Smooth muscle cell (in vitro differentiated cells): Measurements from ENCODE around the gene AGBL1. TPM values are rescaled to one million over a fixed set of nuclear protein-coding genes. Genes with fewer than 3 reads are reported as not detected.

Source experiments
- DNase-seq: peaks from one replicate; lab custom pipeline; 2025; ENCODE audit not compliant: unreplicated experiment; lab: John Stamatoyannopoulos, UW
- H2AFZ ChIP-seq: fragments of 200-600 bp; sonication (generic); 2 replicates; pipeline ENCODE4 v1.6.0; 2016; ENCODE audit warnings: antibody characterized with exemption, low read depth, mild to moderate bottlenecking
- H3F3A ChIP-seq: fragments of 200-600 bp; sonication (generic); 2 replicates; pipeline ENCODE4 v1.6.0; 2017; ENCODE audit warnings: antibody characterized with exemption, low read depth
- H3K27ac ChIP-seq: fragments of 200-600 bp; sonication (generic); 2 replicates; pipeline ENCODE4 v1.5.1; 2016; ENCODE audit warnings: low read depth, mild to moderate bottlenecking
- H3K27me3 ChIP-seq: fragments of 200-600 bp; sonication (generic); 2 replicates; pipeline ENCODE4 v1.6.1; 2016; ENCODE audit warnings: low read depth, mild to moderate bottlenecking
- H3K36me3 ChIP-seq: fragments of 200-600 bp; sonication (generic); 2 replicates; pipeline ENCODE4 v1.5.1; 2016; ENCODE audit warnings: low read depth
- H3K4me1 ChIP-seq: fragments of 200-600 bp; sonication (generic); 2 replicates; pipeline ENCODE4 v1.5.1; 2016; ENCODE audit warnings: low read depth
- H3K4me2 ChIP-seq: fragments of 200-600 bp; sonication (generic); 2 replicates; pipeline ENCODE4 v1.6.0; 2016; ENCODE audit warnings: mild to moderate bottlenecking
- H3K4me3 ChIP-seq: fragments of 200-600 bp; sonication (generic); 2 replicates; pipeline ENCODE4 v1.5.1; 2016; ENCODE audit warnings: mild to moderate bottlenecking
- H3K79me2 ChIP-seq: fragments of 200-600 bp; sonication (generic); 2 replicates; pipeline ENCODE4 v1.6.0; 2016; ENCODE audit warnings: low read depth, mild to moderate bottlenecking
- H3K9ac ChIP-seq: fragments of 200-600 bp; sonication (generic); 2 replicates; pipeline ENCODE4 v1.6.0; 2016; ENCODE audit warnings: low read depth
- H3K9me3 ChIP-seq: fragments of 200-600 bp; sonication (generic); replicated peaks from 2 replicates; pipeline ENCODE4 v1.5.1; 2016; ENCODE audit warnings: low read depth
- H4K20me1 ChIP-seq: fragments of 200-600 bp; sonication (generic); 2 replicates; pipeline ENCODE4 v1.6.0; 2016; ENCODE audit warnings: low read depth
- WGBS: methylation state at CpG from one replicate; pipeline ENCODE4 v1.1.7; 2016; ENCODE audit warnings: low lambda C conversion rate; 5-methylcytosine and 5-hydroxymethylcytosine counted together
- polyA plus RNA-seq: library from polyadenylated mRNA; unstranded; fragments of >200 nt; fragmentation: Nextera tagmentation; extraction: Ambion mirVana; gene quantifications from 2 replicates; pipeline ENCODE4 v1.2.1, GENCODE V29; 2016
- total RNA-seq: library from RNA; depleted of rRNA; stranded (reverse); fragments of >200 nt; gene quantifications from 2 replicates; pipeline ENCODE4 v1.2.3, GENCODE V29; 2014
- TF ChIP-seq, protein P1 (sequence below): fragments of 200-600 bp; sonication (generic); IDR thresholded peaks from 2 replicates; pipeline ENCODE4 v1.5.1; 2017; ENCODE audit warnings: borderline replicate concordance, mild to moderate bottlenecking, antibody characterized with exemption; ENCODE audit not compliant: insufficient read depth, poor library complexity, severe bottlenecking

AGBL1 gene
- total and polyA plus RNA-seq, 2 experiments from 2014 or later, result not detected

DNA sequence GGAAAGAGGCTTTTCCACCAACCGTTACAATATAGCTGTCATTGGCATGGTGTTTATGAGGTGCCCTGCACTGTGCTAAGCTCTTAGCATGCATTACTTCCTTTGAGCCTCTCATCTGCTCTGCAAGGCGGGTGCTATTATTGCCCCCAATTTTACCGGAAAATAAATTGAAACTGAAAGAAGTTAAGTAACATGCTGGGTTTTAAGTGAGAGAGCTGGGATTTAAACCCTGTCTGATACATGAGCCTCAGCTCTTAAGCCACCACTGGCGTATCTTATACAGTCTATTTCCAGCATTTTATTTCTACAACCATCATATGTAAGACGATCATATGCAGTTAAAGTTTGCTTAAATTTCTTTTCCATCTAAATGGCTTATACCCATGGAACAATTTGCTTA, 81.6 kb downstream of the AGBL1 start:
- Histone ChIP-seq H3K27ac (no peak overlapping the region), H3K9ac (no peak overlapping the region), H3K4me3 (no peak overlapping the region), H3K79me2 (no peaks in the 10 kb centered on the region), H2AFZ (no peak overlapping the region), H3K27me3 (no peaks in the 10 kb centered on the region), H4K20me1 (no peaks in the 10 kb centered on the region), H3K4me2 (no peak overlapping the region), H3K36me3 (no peaks in the 10 kb centered on the region), H3K9me3 (no peaks in the 10 kb centered on the region), H3K4me1 (peaks cover 5% of the 10 kb centered on the region), H3F3A (peaks cover 12% of the 10 kb centered on the region)
- 46% methylated on average over 5 of the region's 5 CpGs for WGBS
- no peak for DNase-seq
- TF ChIP-seq, protein P1, sequence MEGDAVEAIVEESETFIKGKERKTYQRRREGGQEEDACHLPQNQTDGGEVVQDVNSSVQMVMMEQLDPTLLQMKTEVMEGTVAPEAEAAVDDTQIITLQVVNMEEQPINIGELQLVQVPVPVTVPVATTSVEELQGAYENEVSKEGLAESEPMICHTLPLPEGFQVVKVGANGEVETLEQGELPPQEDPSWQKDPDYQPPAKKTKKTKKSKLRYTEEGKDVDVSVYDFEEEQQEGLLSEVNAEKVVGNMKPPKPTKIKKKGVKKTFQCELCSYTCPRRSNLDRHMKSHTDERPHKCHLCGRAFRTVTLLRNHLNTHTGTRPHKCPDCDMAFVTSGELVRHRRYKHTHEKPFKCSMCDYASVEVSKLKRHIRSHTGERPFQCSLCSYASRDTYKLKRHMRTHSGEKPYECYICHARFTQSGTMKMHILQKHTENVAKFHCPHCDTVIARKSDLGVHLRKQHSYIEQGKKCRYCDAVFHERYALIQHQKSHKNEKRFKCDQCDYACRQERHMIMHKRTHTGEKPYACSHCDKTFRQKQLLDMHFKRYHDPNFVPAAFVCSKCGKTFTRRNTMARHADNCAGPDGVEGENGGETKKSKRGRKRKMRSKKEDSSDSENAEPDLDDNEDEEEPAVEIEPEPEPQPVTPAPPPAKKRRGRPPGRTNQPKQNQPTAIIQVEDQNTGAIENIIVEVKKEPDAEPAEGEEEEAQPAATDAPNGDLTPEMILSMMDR, result no peak

- no peaks in the 10 kb centered on the region for H3K79me2 ChIP-seq
- no peak overlapping the region for H3K4me3 ChIP-seq
- H3K9me3 ChIP-seq, result no peaks in the 10 kb centered on the region
- TF ChIP-seq, protein P1, result no peak
- no peaks in the 10 kb centered on the region for H4K20me1 ChIP-seq
- peaks cover 12% of the 10 kb centered on the region for H3F3A ChIP-seq
- 79% methylated on average over 2 of the region's 2 CpGs for WGBS
- no peaks in the 10 kb centered on the region for H3K27me3 ChIP-seq
- no peak for DNase-seq
- peaks cover 5% of the 10 kb centered on the region for H3K4me1 ChIP-seq
- no peak overlapping the region for H3K27ac ChIP-seq
- no peak overlapping the region for H2AFZ ChIP-seq
- H3K9ac ChIP-seq, result no peak overlapping the region
- no peaks in the 10 kb centered on the region for H3K36me3 ChIP-seq
- no peak overlapping the region for H3K4me2 ChIP-seq
These were observed 82.5 kb downstream of the AGBL1 start for GRCh38 chr15:86162172-86162591.

- 93% methylated on average over 2 of the region's 2 CpGs for WGBS
- no peak for DNase-seq
- Histone ChIP-seq H3K36me3 (no peaks in the 10 kb centered on the region), H3K27ac (no peak overlapping the region), H3K9me3 (no peaks in the 10 kb centered on the region), H3K4me3 (no peak overlapping the region), H2AFZ (no peak overlapping the region), H3K4me1 (peaks cover 5% of the 10 kb centered on the region), H3K79me2 (no peaks in the 10 kb centered on the region), H3K9ac (no peak overlapping the region), H4K20me1 (no peaks in the 10 kb centered on the region), H3K27me3 (no peaks in the 10 kb centered on the region), H3F3A (peaks cover 12% of the 10 kb centered on the region), H3K4me2 (no peak overlapping the region)
- TF ChIP-seq, protein P1, result no peak
These were observed 83.0 kb downstream of the AGBL1 start for GRCh38 chr15:86162641-86163040.

GRCh38 chr15:86163816-86164215, 84.1 kb downstream of the AGBL1 start:
- no peak for DNase-seq
- Histone ChIP-seq H3K27me3 (no peaks in the 10 kb centered on the region), H3K4me3 (no peak overlapping the region), H2AFZ (no peak overlapping the region), H3K4me1 (peaks cover 5% of the 10 kb centered on the region), H3K27ac (peak overlapping the region; percentile 86), H3K79me2 (no peaks in the 10 kb centered on the region), H3K4me2 (peak overlapping the region; percentile 63), H3K9ac (peak overlapping the region; percentile 39), H3K9me3 (no peaks in the 10 kb centered on the region), H3K36me3 (no peaks in the 10 kb centered on the region), H4K20me1 (no peaks in the 10 kb centered on the region), H3F3A (peaks cover 12% of the 10 kb centered on the region)
- TF ChIP-seq, protein P1, result no peak
- WGBS, result 23% methylated on average over 2 of the region's 2 CpGs
